ENCODE results near the gene PTGIR.
A peak's percentile ranks its signal among the peaks of the same experiment; 100 is the strongest.

The PTGIR gene

GRCh38 chr19:46661020-46661731 lies 36.3 kb upstream of the PTGIR start, which contains the start of gene DACT3:
DACT3 (minus strand) TSS chr19:46661182; CDS start chr19:46661064, 118 bp downstream.
- peak; percentile 100 for DNase-seq (ENCODE audit: low read depth)
- TF ChIP-seq, protein P1, sequence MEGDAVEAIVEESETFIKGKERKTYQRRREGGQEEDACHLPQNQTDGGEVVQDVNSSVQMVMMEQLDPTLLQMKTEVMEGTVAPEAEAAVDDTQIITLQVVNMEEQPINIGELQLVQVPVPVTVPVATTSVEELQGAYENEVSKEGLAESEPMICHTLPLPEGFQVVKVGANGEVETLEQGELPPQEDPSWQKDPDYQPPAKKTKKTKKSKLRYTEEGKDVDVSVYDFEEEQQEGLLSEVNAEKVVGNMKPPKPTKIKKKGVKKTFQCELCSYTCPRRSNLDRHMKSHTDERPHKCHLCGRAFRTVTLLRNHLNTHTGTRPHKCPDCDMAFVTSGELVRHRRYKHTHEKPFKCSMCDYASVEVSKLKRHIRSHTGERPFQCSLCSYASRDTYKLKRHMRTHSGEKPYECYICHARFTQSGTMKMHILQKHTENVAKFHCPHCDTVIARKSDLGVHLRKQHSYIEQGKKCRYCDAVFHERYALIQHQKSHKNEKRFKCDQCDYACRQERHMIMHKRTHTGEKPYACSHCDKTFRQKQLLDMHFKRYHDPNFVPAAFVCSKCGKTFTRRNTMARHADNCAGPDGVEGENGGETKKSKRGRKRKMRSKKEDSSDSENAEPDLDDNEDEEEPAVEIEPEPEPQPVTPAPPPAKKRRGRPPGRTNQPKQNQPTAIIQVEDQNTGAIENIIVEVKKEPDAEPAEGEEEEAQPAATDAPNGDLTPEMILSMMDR (IDR thresholded peaks at IDR 0.05; ENCODE audit: low read depth, low read length) = no peak
- TF ChIP-seq MYC (IDR thresholded peaks at IDR 0.05; ENCODE audit: low read depth, low read length) (peak; percentile 72), POLR2A (IDR thresholded peaks at IDR 0.05; ENCODE audit: extremely low read depth, insufficient read length) (no peak)
- TF ChIP-seq, protein P2, sequence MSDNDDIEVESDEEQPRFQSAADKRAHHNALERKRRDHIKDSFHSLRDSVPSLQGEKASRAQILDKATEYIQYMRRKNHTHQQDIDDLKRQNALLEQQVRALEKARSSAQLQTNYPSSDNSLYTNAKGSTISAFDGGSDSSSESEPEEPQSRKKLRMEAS (IDR thresholded peaks at IDR 0.05; ENCODE audit: low read depth, low read length) = peak; percentile 98
- peak within 1 kb of the TSS; percentile 42 for H3K4me3 ChIP-seq (ENCODE audit: low read depth, low read length)

- peak overlapping the region; percentile 18 for H3K4me3 ChIP-seq (ENCODE audit: low read depth, low read length)
- DNase-seq (ENCODE audit: low read depth) = no peak
- TF ChIP-seq, protein P1 (IDR thresholded peaks at IDR 0.05; ENCODE audit: low read depth, low read length) = no peak
- TF ChIP-seq, protein P2 (IDR thresholded peaks at IDR 0.05; ENCODE audit: low read depth, low read length) = no peak
Measured at GRCh38 chr19:46660551-46661019, 35.7 kb upstream of the PTGIR start.

GRCh38 chr19:46660008-46660517 lies 35.2 kb upstream of the PTGIR start:
- DNase-seq (ENCODE audit: low read depth) = peak; percentile 62
- H3K4me3 ChIP-seq (ENCODE audit: low read depth, low read length) = no peak overlapping the region
- no peak for TF ChIP-seq MYC (IDR thresholded peaks at IDR 0.05; ENCODE audit: low read depth, low read length)
- TF ChIP-seq, protein P1 (IDR thresholded peaks at IDR 0.05; ENCODE audit: low read depth, low read length) = peak; percentile 4

GRCh38 chr19:46659151-46660007 lies 34.5 kb upstream of the PTGIR start:
- no peak overlapping the region for H3K4me3 ChIP-seq (ENCODE audit: low read depth, low read length)
- DNase-seq (ENCODE audit: low read depth) = peak; percentile 70
- TF ChIP-seq, protein P2 (IDR thresholded peaks at IDR 0.05; ENCODE audit: low read depth, low read length) = peak; percentile 57; the same call in 1 of the 2 replicates
- TF ChIP-seq POLR2A (IDR thresholded peaks at IDR 0.05; ENCODE audit: extremely low read depth, insufficient read length) (no peak), MYC (IDR thresholded peaks at IDR 0.05; ENCODE audit: low read depth, low read length) (peak; percentile 51; the same call in 1 of the 2 replicates)
- TF ChIP-seq, protein P1 (IDR thresholded peaks at IDR 0.05; ENCODE audit: low read depth, low read length) = no peak

GRCh38 chr19:46656541-46656940 lies 31.7 kb upstream of the PTGIR start:
- H3K4me3 ChIP-seq (ENCODE audit: low read depth, low read length) = no peak overlapping the region
- no peak for DNase-seq (ENCODE audit: low read depth)
- TF ChIP-seq POLR2A (IDR thresholded peaks at IDR 0.05; ENCODE audit: extremely low read depth, insufficient read length) (no peak), MYC (IDR thresholded peaks at IDR 0.05; ENCODE audit: low read depth, low read length) (no peak)
- TF ChIP-seq, protein P2 (IDR thresholded peaks at IDR 0.05; ENCODE audit: low read depth, low read length) = no peak
- TF ChIP-seq, protein P1 (IDR thresholded peaks at IDR 0.05; ENCODE audit: low read depth, low read length) = no peak

All from NB4 (cell line).